WTC11 (cell line): Measurements from ENCODE around the gene OTP. TPM values are rescaled to one million over a fixed set of nuclear protein-coding genes. Genes with fewer than 3 reads are reported as not detected.
A peak's percentile ranks its signal among the peaks of the same experiment; 100 is the strongest.

ENCODE experiments used
- ATAC-seq: fragments of 200-7000 bp; cut with Tn5 transposase; 2 replicates; pipeline ENCODE4 v1.10.0; 2021; ENCODE audit warnings: mild to moderate bottlenecking, moderate library complexity
- CTCF ChIA-PET: fragments of 300-600 bp; sonication (Branson Sonifier 250); formaldehyde crosslinking; loops from one replicate; lab custom pipeline; 2021; ENCODE audit warnings: antibody characterized with exemption; lab: Charles Lee
- POLR2A ChIA-PET: fragments of 350-600 bp; sonication (Branson Sonifier 250); formaldehyde crosslinking; loops from one replicate; lab custom pipeline; 2021; ENCODE audit warnings: antibody characterized with exemption; lab: Charles Lee
- DNase-seq: peaks from one replicate; pipeline ENCODE4 v3.0.0; 2021; ENCODE audit warnings: low spot score
- H3K27ac Mint-ChIP-seq: 2 replicates; pipeline ENCODE4 v1.8.0; 2021; ENCODE audit warnings: mixed read lengths
- H3K27me3 Mint-ChIP-seq: 2 replicates; pipeline ENCODE4 v1.8.0; 2021; ENCODE audit warnings: low read depth, mild to moderate bottlenecking, moderate library complexity, mixed read lengths
- H3K36me3 Mint-ChIP-seq: 2 replicates; pipeline ENCODE4 v1.8.0; 2021; ENCODE audit warnings: mixed read lengths
- H3K4me1 Mint-ChIP-seq: 2 replicates; pipeline ENCODE4 v1.8.0; 2022; ENCODE audit warnings: mixed read lengths
- H3K4me3 Mint-ChIP-seq: 2 replicates; pipeline ENCODE4 v1.8.0; 2021; ENCODE audit warnings: mild to moderate bottlenecking, moderate library complexity, mixed read lengths
- H3K9me3 Mint-ChIP-seq: 2 replicates; pipeline ENCODE4 v1.8.0; 2021; ENCODE audit warnings: mixed read lengths
- CDX4 ChIP-seq: fragments of 250-450 bp; sonication (Bioruptor Pico); IDR thresholded peaks from 2 replicates; pipeline ENCODE4 v1.9.0; 2021; ENCODE audit warnings: moderate library complexity, mild to moderate bottlenecking, inconsistent platforms, borderline replicate concordance
- CREM ChIP-seq: sonication (generic); formaldehyde crosslinking; IDR thresholded peaks from 2 replicates; pipeline ENCODE4 v1.8.1; 2022; ENCODE audit warnings: mild to moderate bottlenecking, missing genetic modification reagents, moderate library complexity
- GABPB1 ChIP-seq: sonication (generic); formaldehyde crosslinking; IDR thresholded peaks from 2 replicates; pipeline ENCODE4 v1.8.1; 2023; ENCODE audit warnings: mild to moderate bottlenecking, missing genetic modification reagents
- IRF1 ChIP-seq: sonication (generic); formaldehyde crosslinking; IDR thresholded peaks from 2 replicates; pipeline ENCODE4 v1.8.0; 2023; ENCODE audit warnings: missing genetic modification reagents
- NR1H2 ChIP-seq: sonication (generic); formaldehyde crosslinking; IDR thresholded peaks from 2 replicates; pipeline ENCODE4 v1.9.0; 2021; ENCODE audit warnings: mild to moderate bottlenecking, moderate library complexity, missing genetic modification reagents
- SMAD3 ChIP-seq: sonication (generic); formaldehyde crosslinking; IDR thresholded peaks from 2 replicates; pipeline ENCODE4 v1.8.0; 2022; ENCODE audit warnings: missing genetic modification reagents, mild to moderate bottlenecking, borderline replicate concordance
- SOX15 ChIP-seq: fragments of 250-450 bp; sonication (Bioruptor Pico); IDR thresholded peaks from 2 replicates; pipeline ENCODE4 v1.9.0; 2021; ENCODE audit warnings: mild to moderate bottlenecking
- TCF7 ChIP-seq: sonication (generic); formaldehyde crosslinking; IDR thresholded peaks from 2 replicates; pipeline ENCODE4 v1.8.0; 2022; ENCODE audit warnings: mild to moderate bottlenecking, low read depth, missing genetic modification reagents, moderate library complexity
- ZBTB21 ChIP-seq: sonication (generic); formaldehyde crosslinking; IDR thresholded peaks from 2 replicates; pipeline ENCODE4 v1.8.1; 2023; ENCODE audit warnings: mild to moderate bottlenecking, missing genetic modification reagents, borderline replicate concordance
- ZNF396 ChIP-seq: fragments of 250-450 bp; sonication (Bioruptor Pico); IDR thresholded peaks from 2 replicates; pipeline ENCODE4 v1.8.0; 2021; ENCODE audit warnings: mild to moderate bottlenecking, moderate library complexity, borderline replicate concordance
- ZNF425 ChIP-seq: fragments of 250-450 bp; sonication (Bioruptor Pico); conservative IDR thresholded peaks from 2 replicates; pipeline ENCODE4 v1.9.0; 2021; ENCODE audit warnings: mild to moderate bottlenecking
- total RNA-seq: library from RNA; stranded (reverse); gene quantifications from 3 replicates; pipeline ENCODE4 v1.2.3, GENCODE V29; 2021
- TF ChIP-seq, protein P1 (sequence below): sonication (generic); formaldehyde crosslinking; IDR thresholded peaks from 2 replicates; pipeline ENCODE4 v1.8.1; 2023; ENCODE audit warnings: mild to moderate bottlenecking, moderate library complexity, missing genetic modification reagents
- TF ChIP-seq, protein P2 (sequence below): sonication (generic); formaldehyde crosslinking; IDR thresholded peaks from 2 replicates; pipeline ENCODE4 v1.8.0; 2023; ENCODE audit warnings: mild to moderate bottlenecking, missing genetic modification reagents
- TF ChIP-seq, protein P3 (sequence below): sonication (generic); formaldehyde crosslinking; IDR thresholded peaks from 2 replicates; pipeline ENCODE4 v1.8.0; 2022; ENCODE audit warnings: missing genetic modification reagents

The OTP gene
- total RNA-seq, 1 experiment from 2014 or later = not detected

DNA sequence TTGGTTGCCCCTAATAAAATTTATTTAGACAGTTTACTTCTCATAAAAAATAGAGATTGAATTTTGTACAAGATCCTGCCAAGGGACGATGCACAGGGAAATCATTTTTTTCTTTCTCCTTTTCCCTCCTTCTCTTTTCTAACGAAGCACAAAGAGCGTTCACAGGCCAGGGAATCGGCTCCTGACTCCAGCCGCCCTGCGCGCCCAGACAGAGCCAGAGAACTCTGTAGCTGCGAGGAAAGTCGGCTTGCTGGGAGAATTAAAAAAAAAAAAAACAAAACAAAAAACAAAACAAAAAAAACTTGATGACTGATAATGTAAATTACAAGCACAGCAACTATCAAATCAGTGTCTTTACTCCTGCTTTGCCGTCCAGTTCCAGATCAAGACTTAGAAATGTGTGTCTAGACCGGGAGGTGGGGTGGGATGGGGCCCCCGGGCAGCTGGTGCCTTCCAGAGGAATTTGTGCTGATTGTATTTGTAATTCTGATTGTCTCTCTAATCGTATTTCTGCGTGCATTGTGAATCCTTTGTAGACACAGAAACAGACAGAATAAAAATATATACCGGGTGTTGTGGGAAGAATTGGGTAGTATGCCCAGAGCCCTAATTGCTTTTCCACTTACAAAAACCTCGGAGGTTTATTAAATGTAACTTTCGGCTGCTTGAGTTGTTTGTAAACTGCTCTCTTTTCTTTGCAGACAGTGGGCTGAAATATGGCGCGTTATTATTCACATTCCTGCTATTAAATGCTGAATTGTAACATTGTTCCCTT, 3.6 kb upstream of the OTP start:
- no peak for TF ChIP-seq SOX15 (CRISPR knock-in tag)
- TF ChIP-seq IRF1 (CRISPR knock-in tag) = no peak
- TF ChIP-seq, protein P1, sequence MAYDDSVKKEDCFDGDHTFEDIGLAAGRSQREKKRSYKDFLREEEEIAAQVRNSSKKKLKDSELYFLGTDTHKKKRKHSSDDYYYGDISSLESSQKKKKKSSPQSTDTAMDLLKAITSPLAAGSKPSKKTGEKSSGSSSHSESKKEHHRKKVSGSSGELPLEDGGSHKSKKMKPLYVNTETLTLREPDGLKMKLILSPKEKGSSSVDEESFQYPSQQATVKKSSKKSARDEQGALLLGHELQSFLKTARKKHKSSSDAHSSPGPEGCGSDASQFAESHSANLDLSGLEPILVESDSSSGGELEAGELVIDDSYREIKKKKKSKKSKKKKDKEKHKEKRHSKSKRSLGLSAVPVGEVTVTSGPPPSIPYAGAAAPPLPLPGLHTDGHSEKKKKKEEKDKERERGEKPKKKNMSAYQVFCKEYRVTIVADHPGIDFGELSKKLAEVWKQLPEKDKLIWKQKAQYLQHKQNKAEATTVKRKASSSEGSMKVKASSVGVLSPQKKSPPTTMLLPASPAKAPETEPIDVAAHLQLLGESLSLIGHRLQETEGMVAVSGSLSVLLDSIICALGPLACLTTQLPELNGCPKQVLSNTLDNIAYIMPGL (CRISPR knock-in tag) = no peak
- TF ChIP-seq CREM = no peak
- TF ChIP-seq, protein P2, sequence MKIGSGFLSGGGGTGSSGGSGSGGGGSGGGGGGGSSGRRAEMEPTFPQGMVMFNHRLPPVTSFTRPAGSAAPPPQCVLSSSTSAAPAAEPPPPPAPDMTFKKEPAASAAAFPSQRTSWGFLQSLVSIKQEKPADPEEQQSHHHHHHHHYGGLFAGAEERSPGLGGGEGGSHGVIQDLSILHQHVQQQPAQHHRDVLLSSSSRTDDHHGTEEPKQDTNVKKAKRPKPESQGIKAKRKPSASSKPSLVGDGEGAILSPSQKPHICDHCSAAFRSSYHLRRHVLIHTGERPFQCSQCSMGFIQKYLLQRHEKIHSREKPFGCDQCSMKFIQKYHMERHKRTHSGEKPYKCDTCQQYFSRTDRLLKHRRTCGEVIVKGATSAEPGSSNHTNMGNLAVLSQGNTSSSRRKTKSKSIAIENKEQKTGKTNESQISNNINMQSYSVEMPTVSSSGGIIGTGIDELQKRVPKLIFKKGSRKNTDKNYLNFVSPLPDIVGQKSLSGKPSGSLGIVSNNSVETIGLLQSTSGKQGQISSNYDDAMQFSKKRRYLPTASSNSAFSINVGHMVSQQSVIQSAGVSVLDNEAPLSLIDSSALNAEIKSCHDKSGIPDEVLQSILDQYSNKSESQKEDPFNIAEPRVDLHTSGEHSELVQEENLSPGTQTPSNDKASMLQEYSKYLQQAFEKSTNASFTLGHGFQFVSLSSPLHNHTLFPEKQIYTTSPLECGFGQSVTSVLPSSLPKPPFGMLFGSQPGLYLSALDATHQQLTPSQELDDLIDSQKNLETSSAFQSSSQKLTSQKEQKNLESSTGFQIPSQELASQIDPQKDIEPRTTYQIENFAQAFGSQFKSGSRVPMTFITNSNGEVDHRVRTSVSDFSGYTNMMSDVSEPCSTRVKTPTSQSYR (CRISPR knock-in tag) = no peak
- no peak for TF ChIP-seq ZNF396 (CRISPR knock-in tag)
- TF ChIP-seq SMAD3 (CRISPR knock-in tag) = no peak
- TF ChIP-seq TCF7 (CRISPR knock-in tag) = no peak
- no peak for TF ChIP-seq GABPB1
- no peak for TF ChIP-seq ZBTB21 (CRISPR knock-in tag)
- TF ChIP-seq CDX4 (CRISPR knock-in tag) = no peak
- no peak for TF ChIP-seq NR1H2 (CRISPR knock-in tag)
- TF ChIP-seq ZNF425 (CRISPR knock-in tag) = no peak
- DNase-seq = no peak
- Mint-ChIP-seq H3K4me3 (no peak overlapping the region), H3K36me3 (no peaks in the 10 kb centered on the region), H3K4me1 (peaks cover 64% of the 10 kb centered on the region), H3K9me3 (no peaks in the 10 kb centered on the region), H3K27ac (no peak overlapping the region), H3K27me3 (peaks cover 99% of the 10 kb centered on the region)
- ChIA-PET POLR2A (no interaction called here), CTCF (interaction anchor here (1.2 to 2.1 kb wide), 3 partner anchors 12 to 82 kb away, joined by 3 to 7 read pairs (median 5); no protein-coding TSS in a partner anchor)
- no peak for ATAC-seq

GRCh38 chr5:77641397-77641943, 3.0 kb upstream of the OTP start:
- Mint-ChIP-seq H3K4me3 (peak overlapping the region; percentile 46), H3K9me3 (no peaks in the 10 kb centered on the region), H3K27me3 (peaks cover 99% of the 10 kb centered on the region), H3K4me1 (peaks cover 68% of the 10 kb centered on the region), H3K36me3 (no peaks in the 10 kb centered on the region), H3K27ac (no peak overlapping the region)
- POLR2A ChIA-PET = no interaction called here
- DNase-seq (peak; percentile 36), ATAC-seq (no peak)
- TF ChIP-seq, protein P3, sequence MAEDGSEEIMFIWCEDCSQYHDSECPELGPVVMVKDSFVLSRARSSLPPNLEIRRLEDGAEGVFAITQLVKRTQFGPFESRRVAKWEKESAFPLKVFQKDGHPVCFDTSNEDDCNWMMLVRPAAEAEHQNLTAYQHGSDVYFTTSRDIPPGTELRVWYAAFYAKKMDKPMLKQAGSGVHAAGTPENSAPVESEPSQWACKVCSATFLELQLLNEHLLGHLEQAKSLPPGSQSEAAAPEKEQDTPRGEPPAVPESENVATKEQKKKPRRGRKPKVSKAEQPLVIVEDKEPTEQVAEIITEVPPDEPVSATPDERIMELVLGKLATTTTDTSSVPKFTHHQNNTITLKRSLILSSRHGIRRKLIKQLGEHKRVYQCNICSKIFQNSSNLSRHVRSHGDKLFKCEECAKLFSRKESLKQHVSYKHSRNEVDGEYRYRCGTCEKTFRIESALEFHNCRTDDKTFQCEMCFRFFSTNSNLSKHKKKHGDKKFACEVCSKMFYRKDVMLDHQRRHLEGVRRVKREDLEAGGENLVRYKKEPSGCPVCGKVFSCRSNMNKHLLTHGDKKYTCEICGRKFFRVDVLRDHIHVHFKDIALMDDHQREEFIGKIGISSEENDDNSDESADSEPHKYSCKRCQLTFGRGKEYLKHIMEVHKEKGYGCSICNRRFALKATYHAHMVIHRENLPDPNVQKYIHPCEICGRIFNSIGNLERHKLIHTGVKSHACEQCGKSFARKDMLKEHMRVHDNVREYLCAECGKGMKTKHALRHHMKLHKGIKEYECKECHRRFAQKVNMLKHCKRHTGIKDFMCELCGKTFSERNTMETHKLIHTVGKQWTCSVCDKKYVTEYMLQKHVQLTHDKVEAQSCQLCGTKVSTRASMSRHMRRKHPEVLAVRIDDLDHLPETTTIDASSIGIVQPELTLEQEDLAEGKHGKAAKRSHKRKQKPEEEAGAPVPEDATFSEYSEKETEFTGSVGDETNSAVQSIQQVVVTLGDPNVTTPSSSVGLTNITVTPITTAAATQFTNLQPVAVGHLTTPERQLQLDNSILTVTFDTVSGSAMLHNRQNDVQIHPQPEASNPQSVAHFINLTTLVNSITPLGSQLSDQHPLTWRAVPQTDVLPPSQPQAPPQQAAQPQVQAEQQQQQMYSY (CRISPR knock-in tag) = no peak
- TF ChIP-seq SOX15 (CRISPR knock-in tag) = no peak
- CTCF ChIA-PET = interaction anchor here (0.5 to 2.1 kb wide), 4 partner anchors 11 to 81 kb away, joined by 3 to 7 read pairs (median 4); no protein-coding TSS in a partner anchor
